GM18868 (cell line): ENCODE results near the gene RDH11.
A peak's percentile ranks its signal among the peaks of the same experiment; 100 is the strongest.

Source experiments
- ATAC-seq: cut with Tn5 transposase; IDR thresholded peaks from one replicate; pipeline ENCODE4 v1.9.1; 2021; ENCODE audit warnings: mild to moderate bottlenecking, moderate library complexity; ENCODE audit not compliant: unreplicated experiment

The RDH11 gene

DNA sequence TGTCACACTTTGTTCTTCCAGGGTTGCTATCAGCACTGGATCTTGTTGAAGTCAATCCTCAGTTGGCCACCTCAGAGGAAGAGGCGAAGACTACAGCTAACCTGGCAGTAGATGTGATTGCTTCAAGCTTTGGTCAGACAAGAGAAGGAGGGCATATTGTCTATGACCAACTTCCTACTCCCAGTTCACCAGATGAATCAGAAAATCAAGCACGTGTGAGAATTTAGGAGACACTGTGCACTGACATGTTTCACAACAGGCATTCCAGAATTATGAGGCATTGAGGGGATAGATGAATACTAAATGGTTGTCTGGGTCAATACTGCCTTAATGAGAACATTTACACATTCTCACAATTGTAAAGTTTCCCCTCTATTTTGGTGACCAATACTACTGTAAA is 44.9 kb downstream of the RDH11 start:
- no peak for ATAC-seq

DNA sequence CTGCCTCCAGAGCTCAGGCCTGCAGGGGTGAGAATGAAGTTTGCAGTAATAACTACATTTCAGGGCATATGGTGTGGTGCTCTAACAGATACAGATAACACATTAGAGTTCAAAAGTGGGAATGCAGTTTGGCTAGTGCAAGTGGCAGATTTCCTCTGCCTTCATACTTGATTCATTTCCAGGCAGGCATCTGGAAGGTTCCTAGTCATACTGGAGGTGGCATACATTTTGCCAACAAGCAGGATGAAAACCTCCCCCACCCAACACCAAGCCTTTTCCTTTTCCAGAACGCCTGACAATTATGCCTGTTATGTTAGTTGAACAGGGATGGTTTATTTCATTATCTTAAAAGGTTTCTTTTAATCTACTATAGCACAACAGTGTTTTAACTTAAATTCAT is 45.4 kb downstream of the RDH11 start:
- no peak for ATAC-seq

- ATAC-seq, result no peak
Observed at GRCh38 chr14:67646131-67646530, 49.4 kb downstream of the RDH11 start.

DNA sequence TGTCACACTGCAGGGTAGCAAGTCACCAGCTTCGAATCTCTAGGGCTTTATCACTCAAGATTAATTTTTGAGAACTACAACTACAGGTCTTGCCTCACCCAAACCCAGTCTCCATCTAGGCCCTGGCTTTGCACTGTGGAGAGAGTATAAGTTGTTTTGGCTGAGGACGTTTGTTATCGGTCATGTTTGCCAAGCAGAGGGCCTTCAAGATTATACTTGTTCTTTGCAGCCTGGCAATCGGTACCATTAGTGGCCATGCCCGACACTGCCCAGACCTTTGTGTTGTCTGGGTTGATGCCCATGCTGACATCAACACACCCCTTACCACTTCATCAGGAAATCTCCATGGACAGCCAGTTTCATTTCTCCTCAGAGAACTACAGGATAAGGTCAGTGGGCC is 50.1 kb downstream of the RDH11 start:
- ATAC-seq, result no peak

- no peak for ATAC-seq
Observed at GRCh38 chr14:67644428-67644827, 51.1 kb downstream of the RDH11 start.

DNA sequence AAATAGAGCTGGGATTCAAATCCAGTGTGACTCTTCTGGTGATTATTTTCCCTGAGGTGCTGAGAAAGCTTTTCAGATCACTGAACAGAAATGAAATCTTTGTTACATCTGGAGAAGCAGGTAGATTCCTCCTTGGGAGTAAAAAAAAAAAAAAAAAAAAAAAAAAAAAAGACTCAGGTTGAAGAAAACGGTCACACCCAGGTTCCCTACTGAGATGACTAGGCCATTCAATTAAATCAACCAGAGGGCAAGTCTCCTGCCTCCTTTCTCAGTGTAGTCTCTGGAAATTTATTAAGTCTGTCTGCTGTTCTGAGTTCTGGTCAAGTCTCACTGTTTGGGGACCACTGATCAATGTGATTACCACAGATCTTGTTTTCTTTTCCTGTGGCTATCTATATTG is 51.9 kb downstream of the RDH11 start:
- ATAC-seq, result no peak

GRCh38 chr14:67641902-67642749 is 53.4 kb downstream of the RDH11 start:
- ATAC-seq, result no peak

DNA sequence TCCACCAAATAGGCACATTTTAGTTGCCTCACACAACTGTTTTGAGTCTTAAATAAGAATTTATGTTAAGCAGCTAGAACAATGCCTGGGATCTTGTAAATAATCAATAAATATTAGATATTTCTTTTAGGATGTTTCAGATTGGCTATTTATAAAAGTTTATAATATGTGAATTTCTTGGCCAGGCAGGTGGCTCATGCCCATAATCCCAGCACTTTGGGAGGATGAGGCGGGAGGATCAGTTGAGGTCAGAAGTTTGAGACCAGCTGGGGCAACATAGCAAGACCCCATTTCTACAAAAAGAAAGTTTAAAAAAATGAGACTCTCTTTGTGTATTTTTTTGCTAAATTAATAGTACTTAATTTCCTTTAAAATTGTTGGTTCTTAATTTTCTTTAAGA is 54.1 kb downstream of the RDH11 start:
- ATAC-seq, result no peak

DNA sequence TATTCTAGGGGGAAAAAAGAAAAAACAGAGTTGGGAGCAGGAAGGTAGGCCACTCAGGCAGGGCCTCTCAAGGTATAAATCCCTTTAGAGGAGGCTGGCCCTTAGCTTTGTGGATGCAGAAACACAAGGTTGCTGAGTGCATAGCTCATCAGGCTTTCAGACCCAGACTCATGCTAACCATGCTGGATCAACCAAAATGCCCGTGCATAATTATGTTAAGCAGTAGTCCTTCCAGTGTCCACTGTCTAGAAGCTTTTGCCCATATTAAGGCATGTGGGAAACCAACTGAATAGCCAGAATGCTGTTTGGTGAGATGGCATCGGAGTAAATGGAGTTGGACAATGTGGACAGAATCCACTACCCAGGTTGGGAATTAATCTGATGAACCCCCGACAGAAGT is 56.9 kb downstream of the RDH11 start:
- no peak for ATAC-seq

GRCh38 chr14:67636361-67636919 is 59.1 kb downstream of the RDH11 start:
- ATAC-seq, result peak; percentile 80

DNA sequence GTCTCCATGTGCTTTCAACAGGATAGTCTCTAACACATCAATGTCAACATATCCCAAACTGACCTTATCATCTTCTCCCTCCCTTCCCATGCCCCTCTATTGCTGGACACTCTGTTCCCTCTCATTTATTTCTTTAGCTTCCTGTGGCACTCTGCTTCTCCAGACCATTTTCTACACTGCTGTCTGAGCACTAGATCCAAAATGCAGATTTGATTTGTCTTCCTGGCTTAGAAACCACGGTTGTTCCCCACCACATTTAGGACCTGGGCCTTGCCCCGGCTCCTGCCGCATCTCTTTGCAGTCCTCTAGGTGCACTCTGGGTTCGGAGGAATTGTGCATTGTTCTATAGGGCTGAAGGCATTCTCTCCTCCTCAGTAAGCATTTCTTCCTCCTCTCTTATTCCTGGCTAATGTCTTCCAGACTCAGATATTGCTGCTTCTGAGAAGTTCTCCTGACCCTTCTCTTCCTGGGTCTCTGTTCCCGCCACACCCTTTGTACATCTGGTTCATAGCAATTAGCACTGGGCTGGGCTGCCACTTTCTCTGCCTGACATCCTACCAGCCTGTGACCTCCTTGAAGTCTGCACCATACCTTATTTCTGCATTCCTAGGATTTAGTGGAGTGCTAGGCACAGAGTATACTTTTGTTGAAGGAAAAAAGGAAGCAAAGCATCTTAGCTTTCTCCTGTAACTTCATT is 62.0 kb downstream of the RDH11 start:
- no peak for ATAC-seq

DNA sequence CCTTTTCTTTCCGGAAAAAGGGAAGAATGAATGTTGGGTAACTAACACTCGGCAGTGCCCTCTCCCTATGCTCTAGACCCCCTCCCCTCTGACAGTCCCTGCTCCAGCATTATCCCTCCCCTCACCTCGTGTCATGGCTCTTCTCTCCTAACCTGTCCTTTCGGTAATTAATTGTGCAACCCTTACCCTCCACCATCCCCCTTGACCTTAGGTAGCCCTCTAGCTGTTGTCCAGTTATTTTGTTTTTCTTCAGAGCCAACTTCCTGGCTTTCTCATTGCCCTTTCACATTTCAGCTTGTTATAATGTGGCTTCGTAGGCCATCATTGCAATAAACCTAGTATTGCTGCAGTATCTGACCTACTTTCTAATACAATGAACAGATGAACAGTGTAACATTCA is 64.6 kb downstream of the RDH11 start:
- ATAC-seq, result no peak

- no peak for ATAC-seq
Observed at GRCh38 chr14:67630186-67630585, 65.4 kb downstream of the RDH11 start.

DNA sequence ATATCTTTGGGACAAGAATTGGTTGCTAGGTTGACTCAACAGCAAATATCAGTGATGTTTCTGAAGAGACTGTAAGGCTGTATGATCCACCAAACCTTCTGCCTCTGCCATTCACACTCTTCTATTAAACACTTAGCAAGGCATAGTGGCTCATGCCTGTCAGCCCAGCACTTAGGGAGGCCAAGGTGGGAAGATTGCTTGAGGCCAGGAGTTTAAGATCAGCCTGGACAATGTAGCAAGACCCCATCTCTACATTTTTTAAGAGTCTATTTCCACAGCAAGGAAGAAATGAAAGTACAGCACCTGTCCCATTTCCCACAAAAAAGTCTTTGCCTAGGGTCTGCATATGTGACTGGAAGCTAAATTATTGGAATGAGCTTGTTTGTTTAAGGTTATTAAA is 68.0 kb downstream of the RDH11 start:
- ATAC-seq, result no peak
